ENCODE data around the gene ELFN2.

The ELFN2 gene

GRCh38 chr22:37355174-37355573, 72.1 kb downstream of the ELFN2 start:
- no peak for DNase-seq (ENCODE audit: low spot score)

DNA sequence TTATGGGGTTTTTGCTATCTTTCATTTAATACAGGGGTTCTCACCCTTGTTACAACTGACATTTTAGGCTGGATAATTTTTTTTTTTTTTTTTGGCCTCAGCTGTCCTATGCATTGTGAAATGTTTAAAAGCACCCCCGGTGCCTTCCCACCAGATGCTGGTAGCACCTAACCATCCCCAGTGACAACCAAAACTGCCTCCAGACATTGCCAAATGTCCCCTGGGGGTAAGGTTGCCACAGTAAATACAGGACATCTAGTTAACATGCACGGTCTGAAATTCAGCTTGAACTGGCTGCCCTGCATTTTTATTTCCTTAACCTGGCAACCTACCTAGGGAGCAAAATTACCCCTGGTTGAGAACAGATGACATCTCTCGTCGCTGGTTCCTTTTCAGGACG, 72.6 kb downstream of the ELFN2 start:
- DNase-seq (ENCODE audit: low spot score): no peak

DNA sequence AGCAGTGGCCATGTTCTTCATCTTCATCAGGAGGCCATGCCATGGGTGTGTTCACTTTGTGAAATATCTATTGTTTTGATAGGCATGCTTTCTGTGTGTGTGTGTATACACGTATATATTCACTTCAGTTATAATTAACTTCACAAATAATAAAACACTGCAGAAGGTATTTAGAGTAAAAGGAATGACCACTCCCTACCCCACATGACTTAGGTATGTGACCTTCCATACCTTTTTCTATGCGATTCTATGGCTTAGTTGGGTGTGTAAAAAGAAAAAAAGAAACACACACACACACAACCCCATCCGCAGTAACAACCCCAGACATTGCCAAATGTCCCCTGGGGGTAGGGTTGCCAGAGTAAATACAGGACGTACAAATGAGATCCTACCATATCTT, 73.0 kb downstream of the ELFN2 start:
- no peak for DNase-seq (ENCODE audit: low spot score)

- no peak for DNase-seq (ENCODE audit: low spot score)
Observed at GRCh38 chr22:37353839-37354238, 73.4 kb downstream of the ELFN2 start.

- no peak for DNase-seq (ENCODE audit: low spot score)
Observed at GRCh38 chr22:37352481-37352880, 74.8 kb downstream of the ELFN2 start.

DNA sequence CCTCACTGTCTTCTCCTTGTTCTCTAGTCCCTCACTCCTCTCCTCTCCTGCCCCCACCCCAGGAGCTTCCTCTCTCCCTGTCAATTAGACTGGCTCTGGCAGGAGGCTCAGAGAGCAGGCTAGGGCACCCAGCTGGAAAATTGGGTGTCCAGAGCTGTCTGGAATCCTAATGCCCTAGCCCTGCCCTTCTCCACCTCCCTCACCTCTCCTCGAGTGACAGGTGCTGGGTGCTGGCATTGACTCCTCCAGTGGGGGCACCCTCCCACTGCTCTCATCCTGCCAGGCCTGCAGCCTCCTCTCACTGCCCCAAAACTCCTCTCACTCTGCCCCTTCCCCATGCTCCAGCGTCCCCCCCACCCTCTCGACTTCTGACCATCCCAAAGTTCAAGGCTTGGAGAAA, 76.0 kb downstream of the ELFN2 start:
- DNase-seq (ENCODE audit: low spot score): no peak

DNA sequence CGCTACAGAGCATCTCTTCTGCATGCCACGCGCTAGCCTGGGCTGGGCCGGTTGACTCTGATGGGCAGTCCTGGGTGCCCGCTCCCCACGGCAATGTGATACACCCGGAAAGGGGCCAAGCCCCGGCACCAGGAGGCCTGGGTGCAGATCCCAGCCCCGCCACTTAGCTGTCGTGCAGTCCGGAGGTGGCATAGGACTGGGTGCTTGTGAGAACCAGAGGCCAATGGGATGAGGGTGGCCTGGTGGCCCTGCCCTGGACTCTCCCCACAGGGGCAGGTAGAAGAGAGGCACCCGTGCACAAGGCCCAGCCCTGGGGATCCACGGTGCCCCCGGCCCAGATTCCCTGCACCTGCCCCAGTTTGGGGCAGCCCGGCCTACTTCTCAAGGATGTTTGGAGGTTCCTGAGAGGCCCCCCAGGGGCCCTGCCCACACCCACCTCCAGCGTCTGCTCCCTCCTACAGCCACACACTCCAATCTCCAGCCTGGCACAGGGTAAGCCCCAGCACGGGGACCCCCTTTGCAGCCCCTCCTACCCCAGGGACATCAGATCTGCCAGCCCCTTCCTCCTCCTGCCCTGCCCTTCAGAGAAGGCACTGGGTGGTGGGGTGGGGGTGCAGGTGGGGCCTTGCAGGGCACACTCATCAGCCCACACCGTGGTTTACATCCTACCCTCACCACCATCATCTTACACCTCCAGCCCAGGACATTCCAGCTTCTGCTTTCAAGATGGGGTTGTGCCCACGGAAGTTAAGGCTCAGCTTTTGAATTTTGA, 78.0 kb downstream of the ELFN2 start:
- DNase-seq (ENCODE audit: low spot score): no peak

DNA sequence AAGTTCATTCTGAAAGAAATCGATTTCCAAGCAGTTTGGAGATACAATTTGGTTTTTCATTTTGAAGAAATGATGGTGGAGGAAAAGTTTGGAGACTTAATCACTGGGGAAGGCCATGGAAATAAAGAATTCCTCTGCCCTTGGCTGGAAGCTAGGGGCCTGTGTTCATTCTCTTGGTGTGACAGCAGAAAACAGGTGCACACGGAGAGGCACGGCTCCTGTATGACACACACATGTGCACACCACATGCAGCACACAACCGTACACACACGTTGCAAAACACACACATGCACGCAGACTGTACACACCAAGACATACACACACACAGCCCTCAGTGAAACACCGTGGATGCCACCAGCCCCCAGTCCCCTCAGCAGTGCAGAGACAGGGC, 80.8 kb downstream of the ELFN2 start:
- no peak for DNase-seq (ENCODE audit: low spot score)

- DNase-seq (ENCODE audit: low spot score): no peak
Observed at GRCh38 chr22:37345863-37346504, 81.3 kb downstream of the ELFN2 start.

GRCh38 chr22:37344735-37345449, 82.4 kb downstream of the ELFN2 start:
- DNase-seq (ENCODE audit: low spot score): no peak

DNA sequence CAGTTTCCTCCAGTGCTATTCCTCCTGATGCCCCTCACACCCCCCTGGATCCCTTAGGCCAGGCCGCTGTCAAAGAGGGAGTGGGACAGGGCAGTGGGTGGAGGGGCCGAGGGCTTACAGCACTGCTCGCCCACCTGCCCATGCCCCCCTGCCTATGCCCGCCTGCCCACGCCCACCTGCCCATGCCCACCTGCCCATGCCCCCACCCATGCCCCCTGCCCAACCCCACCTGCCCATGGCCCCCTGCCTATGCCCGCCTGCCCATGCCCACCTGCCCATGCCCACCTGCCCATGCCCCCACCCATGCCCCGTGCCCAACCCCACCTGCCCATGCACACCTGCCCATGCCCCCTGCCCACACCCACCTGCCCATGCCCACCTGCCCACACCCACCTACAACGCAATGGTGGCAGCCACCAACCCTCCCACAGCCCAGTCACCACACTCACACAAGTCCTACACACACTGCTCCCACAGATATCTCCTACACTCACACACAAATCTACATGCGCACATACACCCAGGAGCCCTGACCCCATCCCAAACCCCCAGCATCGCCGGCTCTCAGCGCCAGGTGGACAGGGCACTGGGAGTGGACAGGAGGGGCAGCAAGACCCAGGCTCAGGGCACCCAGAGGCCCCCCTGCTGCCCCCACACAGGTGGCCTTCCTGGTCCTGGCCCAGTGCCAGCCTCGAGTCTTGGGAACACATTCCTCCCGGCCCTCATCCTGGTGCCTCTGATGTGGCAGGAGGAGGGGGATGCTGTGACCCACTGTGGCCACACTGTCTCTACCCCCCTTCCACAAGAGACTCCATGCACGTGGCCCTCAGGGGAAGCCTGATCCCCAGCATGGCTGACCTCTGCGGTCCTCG, 83.2 kb downstream of the ELFN2 start:
- no peak for DNase-seq (ENCODE audit: low spot score)

GRCh38 chr22:37343348-37343747, 83.9 kb downstream of the ELFN2 start:
- DNase-seq (ENCODE audit: low spot score): no peak

- DNase-seq (ENCODE audit: low spot score): no peak
Observed at GRCh38 chr22:37342065-37342464, 85.2 kb downstream of the ELFN2 start.

DNA sequence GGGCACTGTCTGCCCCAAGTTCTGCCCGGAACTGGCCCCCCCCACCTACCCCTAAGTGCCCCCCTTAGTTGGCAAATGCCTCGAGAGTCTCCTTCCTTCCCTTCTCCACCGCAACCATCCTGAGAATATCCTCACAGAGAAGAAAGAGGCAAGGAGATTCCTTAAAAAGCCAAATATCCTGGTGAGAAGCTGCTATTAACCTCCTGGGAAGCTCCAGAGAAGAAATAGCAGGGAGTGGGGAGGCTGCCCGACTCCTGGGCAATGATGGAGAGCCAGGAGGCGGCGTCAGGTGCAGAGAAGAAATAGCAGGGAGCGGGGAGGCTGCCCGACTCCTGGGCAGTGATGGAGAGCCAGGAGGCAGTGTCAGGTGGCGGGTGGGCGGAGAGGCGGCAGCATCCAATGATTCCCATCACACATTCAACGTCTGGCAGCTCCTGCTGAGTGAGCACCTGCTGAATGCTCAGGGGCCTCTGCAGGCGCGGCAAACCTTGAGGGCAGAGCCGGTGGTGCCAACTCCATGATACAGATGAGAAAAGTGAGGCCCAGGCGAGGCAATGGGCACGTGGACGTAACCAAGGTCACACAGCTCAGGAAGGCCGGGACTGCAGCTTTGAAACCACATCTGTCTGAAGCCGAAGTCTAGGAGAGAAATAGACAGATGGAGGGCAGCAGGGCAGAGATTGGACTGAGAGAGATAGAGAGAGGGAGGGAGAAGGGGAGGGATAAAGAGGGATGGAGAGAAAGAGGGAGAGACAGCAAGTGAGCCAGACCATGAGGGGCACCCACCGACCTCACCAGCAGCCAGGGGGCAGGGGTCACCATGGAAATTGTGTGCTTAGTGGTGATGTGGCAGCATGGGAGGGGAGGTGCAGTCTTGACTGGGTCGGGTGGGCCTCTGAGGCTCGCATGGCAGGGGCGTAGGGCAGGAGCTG, 86.7 kb downstream of the ELFN2 start:
- DNase-seq (ENCODE audit: low spot score): no peak

GRCh38 chr22:37338539-37339246, 88.6 kb downstream of the ELFN2 start:
- DNase-seq (ENCODE audit: low spot score): no peak

DNA sequence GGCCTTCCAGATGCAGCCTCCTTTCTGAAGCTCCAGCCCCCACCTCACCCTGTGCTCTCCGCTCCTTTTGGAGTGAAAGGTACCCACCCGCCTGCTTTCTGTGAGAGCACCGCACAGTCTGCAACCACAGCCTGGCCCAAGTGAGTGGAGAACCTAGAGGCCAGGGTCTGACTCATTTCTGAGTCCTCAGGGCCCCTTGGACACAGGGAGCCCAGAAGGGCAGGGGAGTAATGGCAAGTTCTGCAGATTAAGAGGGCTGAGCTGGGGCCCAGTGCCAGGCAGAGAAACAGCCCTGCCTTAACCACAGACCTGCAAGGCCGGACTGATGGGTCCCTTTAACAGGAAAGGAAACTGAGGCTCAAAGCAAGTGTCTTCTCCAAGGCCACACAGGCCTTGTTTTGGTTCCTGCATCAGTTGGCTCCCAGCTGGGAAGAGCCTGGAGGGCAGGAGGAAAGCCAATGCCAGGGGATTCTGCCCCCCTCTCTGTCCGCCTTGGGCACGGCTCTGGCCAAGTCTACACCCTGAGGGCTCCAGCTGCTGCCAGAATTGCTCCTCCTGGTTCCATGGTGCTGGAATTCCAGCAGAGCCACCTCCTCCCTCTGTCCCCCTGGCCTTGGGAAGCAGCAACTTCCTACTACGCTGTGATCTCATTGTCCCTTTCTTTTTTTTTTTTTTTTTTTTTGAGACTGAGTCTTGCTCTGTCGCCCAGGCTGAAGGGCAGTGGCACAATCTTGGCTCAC, 89.9 kb downstream of the ELFN2 start:
- DNase-seq (ENCODE audit: low spot score): no peak

DNA sequence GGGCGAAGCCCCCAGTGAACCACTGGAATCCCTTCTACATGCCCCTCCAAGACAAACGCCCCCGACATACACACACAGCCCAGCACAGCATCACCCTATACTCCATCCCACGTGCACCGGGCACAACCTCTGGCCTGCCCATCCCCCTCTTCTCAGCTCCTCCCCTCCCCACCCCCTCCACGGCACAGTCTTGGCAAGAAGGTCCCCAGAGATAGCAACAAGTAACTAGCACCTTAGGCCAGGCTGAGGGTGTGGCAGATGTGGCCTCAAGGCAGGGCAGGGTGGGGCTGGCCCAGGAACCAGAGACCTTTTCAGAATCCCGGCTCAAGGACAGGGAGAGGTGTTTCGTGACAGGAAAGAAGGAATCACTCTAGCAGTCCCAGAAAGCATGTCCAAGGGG, 90.7 kb downstream of the ELFN2 start:
- DNase-seq (ENCODE audit: low spot score): no peak

GRCh38 chr22:37335806-37336199, 91.5 kb downstream of the ELFN2 start:
- DNase-seq (ENCODE audit: low spot score): no peak

GRCh38 chr22:37334859-37335805, 92.1 kb downstream of the ELFN2 start:
- DNase-seq (ENCODE audit: low spot score): no peak

Measured in CD4-positive, alpha-beta T cell treated with Interleukin-2 at 100 ng/mL for 4 hours (primary cell).